Caco-2 (cell line): ENCODE results near the gene EVA1C. TPM values are rescaled to one million over a fixed set of nuclear protein-coding genes. Genes with fewer than 3 reads are reported as not detected.
"Not testable (repeated sequence)": the region's sequence is repeated elsewhere in the genome, so short reads cannot be mapped to it uniquely, and the experiment has no call there.

Experiments
- BruUV-seq: library from RNA; stranded (reverse); fragments of 400-500 nt; replicated peaks from 2 replicates; lab custom pipeline; 2021; lab: Mats Ljungman, UMichigan
- CTCF ChIA-PET: fragments of 300-600 bp; sonication (Branson Sonifier 250); formaldehyde crosslinking; loops from one replicate; lab custom pipeline; 2022; ENCODE audit warnings: antibody characterized with exemption; lab: Charles Lee
- POLR2A ChIA-PET: fragments of 300-600 bp; sonication (Branson Sonifier 250); formaldehyde crosslinking; loops from one replicate; lab custom pipeline; 2022; ENCODE audit warnings: antibody characterized with exemption; lab: Charles Lee
- DNase-seq, 2 experiments: peaks; one replicate each; pipeline versions ENCODE4 v3.0.0 to v3.0.0-alpha.2; 2020 to 2022
- H3K27me3 ChIP-seq: replicated peaks from 2 replicates; pipeline ENCODE4 v1.6.0; 2011; ENCODE audit warnings: low read length; ENCODE audit not compliant: control insufficient read depth, insufficient read depth
- H3K36me3 ChIP-seq: 2 replicates; pipeline ENCODE4 v1.5.1; 2011; ENCODE audit warnings: low read length; ENCODE audit not compliant: control insufficient read depth, insufficient read depth
- H3K4me1 ChIP-seq: fragments of 250-450 bp; sonication (Bioruptor Pico); 2 replicates; pipeline ENCODE4 v1.5.1; 2020; ENCODE audit warnings: mild to moderate bottlenecking
- H3K4me3 ChIP-seq: 2 replicates; pipeline ENCODE4 v1.5.1; 2011; ENCODE audit warnings: low read depth, mild to moderate bottlenecking, control low read depth, low read length
- H3K9me3 ChIP-seq: fragments of 250-450 bp; sonication (Bioruptor Pico); 2 replicates; pipeline ENCODE4 v1.5.1; 2020; ENCODE audit warnings: mild to moderate bottlenecking, moderate library complexity
- H3K27ac Mint-ChIP-seq: one replicate; pipeline ENCODE4 v1.8.0; 2022; ENCODE audit warnings: mixed read lengths; ENCODE audit not compliant: unreplicated experiment
- H3K27me3 Mint-ChIP-seq: one replicate; pipeline ENCODE4 v1.8.0; 2022; ENCODE audit warnings: mixed read lengths; ENCODE audit not compliant: insufficient read depth, unreplicated experiment
- H3K36me3 Mint-ChIP-seq: one replicate; pipeline ENCODE4 v1.8.0; 2022; ENCODE audit warnings: mild to moderate bottlenecking, mixed read lengths; ENCODE audit not compliant: insufficient read depth, unreplicated experiment
- H3K4me1 Mint-ChIP-seq: one replicate; pipeline ENCODE4 v1.8.0; 2022; ENCODE audit warnings: low read depth, mixed read lengths; ENCODE audit not compliant: unreplicated experiment
- H3K4me3 Mint-ChIP-seq: one replicate; pipeline ENCODE4 v1.8.0; 2022; ENCODE audit warnings: mild to moderate bottlenecking, moderate library complexity, mixed read lengths; ENCODE audit not compliant: unreplicated experiment
- H3K9me3 Mint-ChIP-seq: one replicate; pipeline ENCODE4 v1.8.0; 2022; ENCODE audit warnings: mixed read lengths; ENCODE audit not compliant: unreplicated experiment
- CTCF ChIP-seq, 2 experiments: fragments of 200-600 bp in 1 of 2; IDR thresholded peaks; 1 replicate in 1 of 2; 2 replicates in 1 of 2; pipeline versions ENCODE4 v1.5.1 to v1.8.0; 2011 to 2022; ENCODE audit warnings: antibody characterized with exemption in 1 of 2, control low read depth in 1 of 2, inconsistent platforms in 1 of 2, low read depth in 1 of 2, low read length in 1 of 2, mild to moderate bottlenecking in 1 of 2, moderate library complexity in 1 of 2; ENCODE audit not compliant: insufficient read depth in 1 of 2, severe bottlenecking in 1 of 2, unreplicated experiment in 1 of 2
- intact Hi-C: fragments of 100-400 bp; cut with micrococcal nuclease; formaldehyde crosslinking; loops from one replicate; pipeline ENCODE4 v1.10.0; 2022; ENCODE audit not compliant: unreplicated experiment
- total RNA-seq: library from RNA; stranded (reverse); gene quantifications from 2 replicates; pipeline ENCODE4 v1.2.3, GENCODE V29; 2022

The EVA1C gene
- total RNA-seq, 1 experiment from 2014 or later = not detected

GRCh38 chr21:32507342-32507919 lies 94.9 kb downstream of the EVA1C start:
- Mint-ChIP-seq H3K36me3 (peaks cover 5% of the 10 kb centered on the region), H3K4me3 (no peak overlapping the region), H3K27me3 (no peaks in the 10 kb centered on the region), H3K4me1 (no peaks in the 10 kb centered on the region), H3K9me3 (peaks cover 19% of the 10 kb centered on the region), H3K27ac (no peak overlapping the region)
- TF ChIP-seq CTCF (IDR thresholded peaks at IDR 0.05; ENCODE audit: insufficient read depth in 1 of 2, low read depth in 1 of 2, low read length in 1 of 2, severe bottlenecking in 1 of 2, unreplicated experiment in 1 of 2) = no peak
- H3K4me3 ChIP-seq = no peak overlapping the region
- ChIA-PET POLR2A (no interaction called here), CTCF (no interaction called here)
- intact Hi-C loops = no loop called here
- no peak for DNase-seq
- H3K36me3 ChIP-seq = no peaks in the 10 kb centered on the region
- H3K9me3 ChIP-seq = no peaks in the 10 kb centered on the region
- no TSS peak for BruUV-seq
- no peaks in the 10 kb centered on the region for H3K4me1 ChIP-seq
- H3K27me3 ChIP-seq = no peaks in the 10 kb centered on the region

GRCh38 chr21:32508036-32508435 lies 95.5 kb downstream of the EVA1C start:
- H3K27me3 ChIP-seq, H3K4me3 Mint-ChIP-seq, H3K4me1 Mint-ChIP-seq, DNase-seq, H3K4me3 ChIP-seq, H3K27ac Mint-ChIP-seq, H3K9me3 ChIP-seq, H3K36me3 ChIP-seq, CTCF ChIA-PET, intact Hi-C loops, POLR2A ChIA-PET, H3K36me3 Mint-ChIP-seq, H3K27me3 Mint-ChIP-seq, BruUV-seq, H3K4me1 ChIP-seq: not testable (repeated sequence)
- peaks cover 19% of the 10 kb centered on the region for H3K9me3 Mint-ChIP-seq

GRCh38 chr21:32508558-32508957 lies 96.1 kb downstream of the EVA1C start:
- intact Hi-C loops = no loop called here
- ChIA-PET CTCF (no interaction called here), POLR2A (no interaction called here)
- Mint-ChIP-seq H3K4me1 (no peaks in the 10 kb centered on the region), H3K36me3 (peaks cover 5% of the 10 kb centered on the region), H3K27ac (no peak overlapping the region), H3K9me3 (peaks cover 19% of the 10 kb centered on the region), H3K4me3 (no peak overlapping the region), H3K27me3 (no peaks in the 10 kb centered on the region)
- no peak for DNase-seq
- Histone ChIP-seq H3K4me1 (no peaks in the 10 kb centered on the region), H3K36me3 (no peaks in the 10 kb centered on the region), H3K4me3 (no peak overlapping the region), H3K9me3 (no peaks in the 10 kb centered on the region), H3K27me3 (no peaks in the 10 kb centered on the region)
- BruUV-seq = no TSS peak
- TF ChIP-seq CTCF (IDR thresholded peaks at IDR 0.05; ENCODE audit: insufficient read depth in 1 of 2, low read depth in 1 of 2, low read length in 1 of 2, severe bottlenecking in 1 of 2, unreplicated experiment in 1 of 2) = no peak

GRCh38 chr21:32508975-32509374 lies 96.5 kb downstream of the EVA1C start:
- DNase-seq, intact Hi-C loops, CTCF ChIA-PET, H3K4me3 ChIP-seq, H3K27me3 Mint-ChIP-seq, H3K4me1 ChIP-seq, H3K27ac Mint-ChIP-seq, BruUV-seq, H3K36me3 Mint-ChIP-seq, H3K4me1 Mint-ChIP-seq, H3K9me3 ChIP-seq, H3K4me3 Mint-ChIP-seq, H3K27me3 ChIP-seq, H3K36me3 ChIP-seq, POLR2A ChIA-PET: not testable (repeated sequence)
- H3K9me3 Mint-ChIP-seq = peaks cover 19% of the 10 kb centered on the region
